Activated CD8-positive, alpha-beta memory T cell treated with anti-CD3 and anti-CD28 coated beads for 36 hours (primary cell): ENCODE measurements around the gene OR4F15. TPM values are rescaled to one million over a fixed set of nuclear protein-coding genes. Genes with fewer than 3 reads are reported as not detected.

Experiments
- total RNA-seq, 2 experiments: library from RNA; stranded (reverse); gene quantifications; one replicate each; pipeline ENCODE4 v1.2.3, GENCODE V29; 2021

The OR4F15 gene
- total RNA-seq, 2 experiments from 2014 or later = not detected

Other genes starting within 250 kb of the OR4F15 start
- 10 to 100 TPM; 57.1 to 61.4 TPM for gene TM2D3, start 159.8 kb upstream of the OR4F15 start, total RNA-seq
- gene TARS3, start 87.7 kb upstream of the OR4F15 start, total RNA-seq = 10 to 100 TPM in 1 of 2 experiments, 1 to 10 TPM in 1; 8.4 to 10.1 TPM
- not detected for gene OR4F6, start 8.7 kb upstream of the OR4F15 start, total RNA-seq